K562 (cell line): ENCODE measurements around the gene UBR3. TPM values are rescaled to one million over a fixed set of nuclear protein-coding genes. Genes with fewer than 3 reads are reported as not detected.
A peak's percentile ranks its signal among the peaks of the same experiment; 100 is the strongest.

Experiments used
- ATAC-seq: fragments of 200-7000 bp; cut with Tn5 transposase; 3 replicates; pipeline ENCODE4 v1.9.1; 2020; ENCODE audit warnings: moderate library complexity
- BruUV-seq: library from RNA; stranded (reverse); fragments of 400-500 nt; replicated peaks from 2 replicates; lab custom pipeline; 2021; lab: Mats Ljungman, UMichigan
- CTCF ChIA-PET: fragments of 300-600 bp; formaldehyde crosslinking; extraction: SDS; loops from one replicate; lab custom pipeline; 2021; ENCODE audit warnings: low intra/inter-chr PET ratio; lab: Yijun Ruan, JAX
- POLR2A ChIA-PET: fragments of 300-600, 350-650 bp; sonication (Branson Sonifier 250); formaldehyde crosslinking; extraction: SDS; loops from one replicate; lab custom pipeline; 2021; ENCODE audit warnings: antibody characterized with exemption, inconsistent platforms; lab: Yijun Ruan, JAX
- DNase-seq, 4 experiments: peaks; one replicate each; pipeline versions ENCODE4 v3.0.0 to v3.0.0-alpha.2; 2011 to 2018; ENCODE audit warnings: low spot score in 3 of 4, mixed read lengths in 3 of 4; ENCODE audit errors: extremely low read depth in 1 of 4
- FAIRE-seq: peaks from 2 replicates; lab custom pipeline; 2011; peaks lifted over from hg19 to GRCh38; lab: Jason Lieb, UNC
- H2AFZ ChIP-seq: 2 replicates; pipeline ENCODE4 v1.6.0; 2011; ENCODE audit warnings: low read depth, low read length, control low read depth, inconsistent platforms
- H3K27ac ChIP-seq: fragments of 200-600 bp; 3 replicates; pipeline ENCODE4 v1.8.0; 2011; ENCODE audit warnings: low read depth, mild to moderate bottlenecking, control low read depth, inconsistent platforms, low read length, moderate library complexity, mixed read lengths; ENCODE audit errors: extremely low read depth
- H3K27me3 ChIP-seq, 2 experiments: fragments of 300-600 bp in 1 of 2; 2 replicates in 1 of 2; 3 replicates in 1 of 2; pipeline versions ENCODE4 v1.6.0 to v1.8.0; 2011; ENCODE audit warnings: inconsistent platforms in 2 of 2, low read length in 2 of 2, mild to moderate bottlenecking in 1 of 2, mixed read lengths in 1 of 2, moderate library complexity in 1 of 2; ENCODE audit not compliant: control insufficient read depth in 2 of 2, insufficient read depth in 2 of 2
- H3K36me3 ChIP-seq: fragments of 300-600 bp; 3 replicates; pipeline ENCODE4 v1.8.0; 2011; ENCODE audit warnings: mild to moderate bottlenecking, low read length, inconsistent platforms; ENCODE audit not compliant: control insufficient read depth, insufficient read depth
- H3K4me1 ChIP-seq, 2 experiments: fragments of 200-600 bp in 1 of 2; replicated peaks in 1 of 2; 2 replicates in 1 of 2; 3 replicates in 1 of 2; pipeline versions ENCODE4 v1.5.1 to v1.8.0; 2011; ENCODE audit warnings: inconsistent platforms in 2 of 2, low read length in 2 of 2, mild to moderate bottlenecking in 1 of 2, mixed read lengths in 1 of 2, moderate library complexity in 1 of 2; ENCODE audit not compliant: control insufficient read depth in 2 of 2, insufficient read depth in 2 of 2
- H3K4me2 ChIP-seq: 2 replicates; pipeline ENCODE4 v1.6.1; 2011; ENCODE audit warnings: low read length, control low read depth, inconsistent platforms, mixed read lengths; ENCODE audit not compliant: insufficient read depth
- H3K4me3 ChIP-seq: fragments of 200-600 bp; sonication (generic), shearing (Covaris generic); 2 replicates; pipeline ENCODE4 v1.5.1; 2016; ENCODE audit warnings: control low read depth, inconsistent platforms
- H3K79me2 ChIP-seq: fragments of 200-600 bp; 3 replicates; pipeline ENCODE4 v1.8.0; 2011; ENCODE audit warnings: low read length, inconsistent platforms; ENCODE audit not compliant: control insufficient read depth, insufficient read depth
- H3K9ac ChIP-seq, 2 experiments: 2 replicates each; pipeline versions ENCODE4 v1.6.0 to v1.6.1; 2011; ENCODE audit warnings: low read depth in 2 of 2, low read length in 2 of 2, control low read depth in 1 of 2, inconsistent platforms in 1 of 2, mild to moderate bottlenecking in 1 of 2, mixed read lengths in 1 of 2; ENCODE audit not compliant: insufficient read depth in 1 of 2
- H3K9me1 ChIP-seq: one replicate; pipeline ENCODE4 v1.6.0; 2011; ENCODE audit warnings: inconsistent platforms, mild to moderate bottlenecking, low read length, moderate library complexity; ENCODE audit not compliant: control insufficient read depth, insufficient read depth
- H3K9me3 ChIP-seq: replicated peaks from 2 replicates; pipeline ENCODE4 v1.5.1; 2011; ENCODE audit warnings: low read depth, low read length, inconsistent platforms; ENCODE audit not compliant: control insufficient read depth, insufficient read depth
- H4K20me1 ChIP-seq: replicated peaks from 2 replicates; pipeline ENCODE4 v1.6.1; 2011; ENCODE audit warnings: low read length, inconsistent platforms, mixed read lengths; ENCODE audit not compliant: control insufficient read depth, insufficient read depth
- CC2D1A ChIP-seq: fragments of 450-650 bp; IDR thresholded peaks from 2 replicates; pipeline ENCODE4 v1.6.1; 2017; ENCODE audit warnings: mild to moderate bottlenecking
- CTBP1 ChIP-seq: fragments of 450-650 bp; IDR thresholded peaks from 2 replicates; pipeline ENCODE4 v1.6.1; 2016; ENCODE audit warnings: borderline replicate concordance
- FOXJ3 ChIP-seq: sonication (generic); formaldehyde crosslinking; IDR thresholded peaks from 2 replicates; pipeline ENCODE4 v1.4.0; 2020; ENCODE audit warnings: mild to moderate bottlenecking, missing genetic modification reagents
- GMEB1 ChIP-seq: fragments of 250-450 bp; sonication (Bioruptor Pico); IDR thresholded peaks from 2 replicates; pipeline ENCODE4 v1.4.0; 2020; ENCODE audit warnings: mild to moderate bottlenecking
- KLF13 ChIP-seq: fragments of 450-650 bp; IDR thresholded peaks from 2 replicates; pipeline ENCODE4 v1.6.1; 2016; ENCODE audit warnings: missing genetic modification characterization, low read depth, mild to moderate bottlenecking, missing compliant biosample characterization, moderate library complexity, borderline replicate concordance
- MYBL2 ChIP-seq, 2 experiments: fragments of 450-650 bp in 1 of 2; sonication (generic) in 1 of 2; formaldehyde crosslinking in 1 of 2; IDR thresholded peaks; 2 replicates each; pipeline versions ENCODE4 v1.6.1 to v1.8.1; 2017 to 2022; ENCODE audit warnings: borderline replicate concordance in 1 of 2, inconsistent platforms in 1 of 2, low read depth in 1 of 2, mild to moderate bottlenecking in 1 of 2, missing genetic modification reagents in 1 of 2, moderate library complexity in 1 of 2
- RBM25 ChIP-seq: fragments of 200-400 bp; formaldehyde crosslinking; IDR thresholded peaks from 2 replicates; pipeline ENCODE4 v1.6.1; 2018; ENCODE audit warnings: low read length, low read depth, moderate library complexity; ENCODE audit not compliant: severe bottlenecking
- RBM34 ChIP-seq: fragments of 200-400 bp; formaldehyde crosslinking; IDR thresholded peaks from 2 replicates; pipeline ENCODE4 v1.6.1; 2018; ENCODE audit warnings: low read length, borderline replicate concordance; ENCODE audit not compliant: insufficient read depth
- SRSF7 ChIP-seq: fragments of 200-400 bp; formaldehyde crosslinking; optimal IDR thresholded peaks from 2 replicates; pipeline ENCODE3; 2017; ENCODE audit warnings: mild to moderate bottlenecking, low read depth, low read length
- ZBTB33 ChIP-seq: sonication (generic); formaldehyde crosslinking; IDR thresholded peaks from 2 replicates; pipeline ENCODE4 v1.8.1; 2023; ENCODE audit warnings: mild to moderate bottlenecking, missing genetic modification reagents
- ZBTB43 ChIP-seq: sonication (generic); formaldehyde crosslinking; IDR thresholded peaks from 2 replicates; pipeline ENCODE4 v1.8.0; 2023; ENCODE audit warnings: mild to moderate bottlenecking, missing genetic modification reagents
- ZNF121 ChIP-seq: sonication (generic); formaldehyde crosslinking; conservative IDR thresholded peaks from 2 replicates; pipeline ENCODE4 v1.8.0; 2022; ENCODE audit warnings: missing genetic modification reagents
- ZNF41 ChIP-seq: fragments of 250-450 bp; sonication (Bioruptor Pico); conservative IDR thresholded peaks from 2 replicates; pipeline ENCODE4 v1.4.0; 2020; ENCODE audit warnings: mild to moderate bottlenecking
- ZNF76 ChIP-seq: fragments of 250-450 bp; sonication (Bioruptor Pico); IDR thresholded peaks from 2 replicates; pipeline ENCODE4 v1.4.0; 2020; ENCODE audit warnings: mild to moderate bottlenecking, moderate library complexity, borderline replicate concordance
- WGBS: fragments of 100-300 bp; shearing (Covaris generic); methylation state at CpG from one replicate; pipeline ENCODE4 v1.1.6; 2016; ENCODE audit warnings: low coverage, mixed read lengths; ENCODE audit not compliant: insufficient coverage; ENCODE audit errors: missing lambda C conversion rate; 5-methylcytosine and 5-hydroxymethylcytosine counted together
- in situ Hi-C: fragments of 300-500 bp; cut with MboI; formaldehyde crosslinking; loops from 4 replicates; pipeline ENCODE4 v1.15.0; 2018; ENCODE audit warnings: inconsistent platforms, mixed read lengths
- intact Hi-C: fragments of 100-400 bp; cut with micrococcal nuclease; formaldehyde crosslinking; loops from 2 replicates; pipeline ENCODE4 v1.14.2; 2022
- polyA plus RNA-seq, 8 experiments: library from polyadenylated mRNA; depleted of rRNA in 4 of 8; stranded (reverse) in 5 of 8; unstranded in 3 of 8; fragments of >200 nt; fragmentation: Nextera tagmentation in 2 of 8; fragmentation: Illumina TruSeq in 1 of 8; extraction: Ambion mirVana in 2 of 8; extraction: Trizol in 1 of 8; gene quantifications; 2 replicates each; pipeline versions ENCODE4 v1.2.1 to v1.2.3, GENCODE V29; 2011 to 2014; ENCODE audit warnings: inconsistent platforms in 1 of 8, missing spikeins in 1 of 8
- total RNA-seq, 7 experiments: library from RNA; depleted of rRNA in 6 of 7; stranded (reverse); fragments of >200 nt in 6 of 7; fragmentation: Illumina TruSeq in 2 of 7; extraction: Trizol in 2 of 7; gene quantifications; 2 replicates each; pipeline versions ENCODE4 v1.2.1 to v1.2.3, GENCODE V29; 2011 to 2021; ENCODE audit warnings: low replicate concordance in 1 of 7

Gene UBR3
- total and polyA plus RNA-seq, 9 of the 15 experiments (the other 6 are each of a cell fraction or from before 2014, with no cell fraction given) = 14.4 to 63.5 (median 40.4) TPM

DNA sequence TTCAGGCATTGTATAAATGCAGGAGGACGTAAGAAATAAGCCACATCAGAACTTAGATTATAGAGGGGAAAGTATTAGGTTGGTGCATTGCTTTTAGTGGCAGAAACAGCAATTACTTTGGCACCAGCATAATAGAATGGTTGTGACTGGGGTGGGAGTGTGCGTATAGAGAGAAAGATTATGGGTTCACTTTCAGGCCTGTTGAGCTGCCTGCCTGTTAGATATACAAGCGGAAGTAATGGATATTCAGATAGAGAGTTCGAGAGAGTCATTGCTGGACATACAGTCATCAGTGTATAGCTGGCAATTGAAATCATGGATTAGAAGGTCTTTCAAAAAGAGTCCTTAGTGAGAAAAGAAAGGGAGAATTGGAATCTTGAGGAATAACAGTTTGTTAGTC is 211.5 kb downstream of the UBR3 start (continued):
- no peak for TF ChIP-seq CC2D1A
- no peak for TF ChIP-seq RBM34
- no peak for TF ChIP-seq MYBL2 (IDR thresholded peaks at IDR 0.05; ENCODE audit: low read depth)
- TF ChIP-seq MYBL2 (CRISPR knock-in tag; IDR thresholded peaks at IDR 0.05; ENCODE audit: borderline replicate concordance) = no peak
- TF ChIP-seq CTBP1 = no peak

GRCh38 chr2:170039401-170040172 is 212.3 kb downstream of the UBR3 start:
- Histone ChIP-seq H2AFZ (no peak overlapping the region), H3K9me3 (no peaks in the 10 kb centered on the region), H3K36me3 (peaks cover 15% of the 10 kb centered on the region), H3K27me3 (no peaks in the 10 kb centered on the region), H3K9me1 (no peaks in the 10 kb centered on the region), H3K9ac (no peak overlapping the region), H4K20me1 (no peaks in the 10 kb centered on the region), H3K27ac (no peak overlapping the region), H3K4me1 (peaks cover 0 to under 1% of the 10 kb centered on the region in 2 experiments; a peak in 1 of 5 replicates), H3K4me2 (no peak overlapping the region), H3K4me3 (no peak overlapping the region), H3K79me2 (no peaks in the 10 kb centered on the region)
- CTCF ChIA-PET = no interaction called here
- ATAC-seq = no peak
- BruUV-seq = no TSS peak
- TF ChIP-seq ZNF76 (CRISPR knock-in tag) (no peak), FOXJ3 (no peak), SRSF7 (peak; percentile 56), ZBTB43 (CRISPR knock-in tag) (no peak), ZNF41 (CRISPR knock-in tag) (no peak), RBM25 (peak; percentile 44), GMEB1 (no peak), KLF13 (tag) (no peak), ZNF121 (peak; percentile 38), ZBTB33 (CRISPR knock-in tag) (no peak)
- 79% methylated on average over 2 of the region's 2 CpGs for WGBS
- POLR2A ChIA-PET = interaction anchor here (0.6 to 2.4 kb wide), 2 partner anchors 15 to 32 kb away, joined by 3 to 5 read pairs; no protein-coding TSS in a partner anchor
- no peak for FAIRE-seq
- DNase-seq = no peak
- intact Hi-C loops = no loop called here
- in situ Hi-C loops = no loop called here
